H1 (cell line): ENCODE data around the gene DRC3. TPM values are rescaled to one million over a fixed set of nuclear protein-coding genes. Genes with fewer than 3 reads are reported as not detected.
A peak's percentile ranks its signal among the peaks of the same experiment; 100 is the strongest.

Experiments
- CTCF ChIA-PET: fragments of 300-600 bp; sonication (Branson Sonifier 250); formaldehyde crosslinking; loops from one replicate; lab custom pipeline; 2021; ENCODE audit not compliant: partially characterized antibody; lab: Charles Lee
- POLR2A ChIA-PET: fragments of 300-600 bp; sonication (Branson Sonifier 250); formaldehyde crosslinking; loops from one replicate; lab custom pipeline; 2021; ENCODE audit warnings: inconsistent platforms; ENCODE audit not compliant: partially characterized antibody; lab: Charles Lee
- DNase-seq, 2 experiments: peaks; one replicate each; pipeline versions ENCODE4 v3.0.0 to v3.0.0-alpha.2; 2010 to 2022; ENCODE audit warnings: low spot score in 2 of 2, low read depth in 1 of 2, mixed read lengths in 1 of 2
- FAIRE-seq: peaks from 2 replicates; lab custom pipeline; 2011; peaks lifted over from hg19 to GRCh38; lab: Jason Lieb, UNC
- H2AFZ ChIP-seq: 2 replicates; pipeline ENCODE4 v1.8.1; 2012; ENCODE audit warnings: low read length, inconsistent platforms
- H2AK5ac ChIP-seq: 2 replicates; pipeline ENCODE4 v1.6.1; 2013; ENCODE audit warnings: low read depth, low read length
- H2BK120ac ChIP-seq: replicated peaks from 2 replicates; pipeline ENCODE3; 2013; ENCODE audit warnings: low read depth, low read length, inconsistent platforms
- H2BK12ac ChIP-seq: 2 replicates; pipeline ENCODE4 v1.6.1; 2013; ENCODE audit warnings: low read depth, low read length
- H2BK15ac ChIP-seq: 2 replicates; pipeline ENCODE4 v1.6.1; 2013; ENCODE audit warnings: low read length
- H2BK20ac ChIP-seq: 2 replicates; pipeline ENCODE4 v1.6.1; 2013; ENCODE audit warnings: low read length
- H2BK5ac ChIP-seq: 2 replicates; pipeline ENCODE4 v1.6.1; 2013; ENCODE audit warnings: low read depth, low read length
- H3K14ac ChIP-seq: 2 replicates; pipeline ENCODE4 v1.6.1; 2013; ENCODE audit warnings: inconsistent platforms; ENCODE audit not compliant: insufficient read length
- H3K18ac ChIP-seq: 2 replicates; pipeline ENCODE4 v1.6.1; 2013; ENCODE audit warnings: low read length; ENCODE audit errors: extremely low read depth
- H3K23ac ChIP-seq: 2 replicates; pipeline ENCODE4 v1.6.1; 2013; ENCODE audit warnings: inconsistent platforms; ENCODE audit not compliant: insufficient read length
- H3K23me2 ChIP-seq: 2 replicates; pipeline ENCODE4 v1.6.1; 2013; ENCODE audit warnings: low read depth, low read length
- H3K27ac ChIP-seq: 2 replicates; pipeline ENCODE4 v1.6.1; 2011; ENCODE audit warnings: low read depth, low read length, inconsistent platforms
- H3K27me3 ChIP-seq, 4 experiments: replicated peaks in 1 of 4; 1 replicate in 1 of 4; 2 replicates in 3 of 4; pipeline versions ENCODE4 v1.6.1 to v1.8.1; 2011 to 2013; ENCODE audit warnings: low read length in 3 of 4, mild to moderate bottlenecking in 3 of 4, inconsistent platforms in 2 of 4, mixed read lengths in 2 of 4, moderate library complexity in 1 of 4; ENCODE audit not compliant: control insufficient read depth in 3 of 4, insufficient read depth in 3 of 4; ENCODE audit errors: extremely low read depth in 1 of 4
- H3K36me3 ChIP-seq, 4 experiments: 2 replicates each; pipeline versions ENCODE4 v1.6.1 to v1.8.1; 2011 to 2013; ENCODE audit warnings: mild to moderate bottlenecking in 4 of 4, low read length in 3 of 4, moderate library complexity in 2 of 4, control low read depth in 1 of 4, inconsistent platforms in 1 of 4; ENCODE audit not compliant: insufficient read depth in 4 of 4, control insufficient read depth in 2 of 4
- H3K4ac ChIP-seq: replicated peaks from 2 replicates; pipeline ENCODE3; 2013; ENCODE audit warnings: low read length, low read depth, mixed read lengths, inconsistent platforms; ENCODE audit not compliant: insufficient read length
- H3K4me1 ChIP-seq, 4 experiments: replicated peaks in 1 of 4; 1 replicate in 1 of 4; 2 replicates in 3 of 4; pipeline versions ENCODE4 v1.6.1 to v1.8.1; 2011 to 2013; ENCODE audit warnings: low read length in 3 of 4, inconsistent platforms in 2 of 4, mixed read lengths in 1 of 4; ENCODE audit not compliant: insufficient read depth in 4 of 4, control insufficient read depth in 3 of 4
- H3K4me2 ChIP-seq, 2 experiments: 2 replicates each; pipeline versions ENCODE4 v1.6.1 to v1.8.1; 2011 to 2013; ENCODE audit warnings: low read depth in 2 of 2, low read length in 2 of 2, control low read depth in 1 of 2, inconsistent platforms in 1 of 2, mild to moderate bottlenecking in 1 of 2; ENCODE audit not compliant: insufficient read depth in 1 of 2
- H3K4me3 ChIP-seq, 4 experiments: fragments of 200-600, 300-600 bp in 1 of 4; sonication (generic), shearing (Covaris generic), sonication (Bioruptor Twin) in 1 of 4; 2 replicates each; pipeline versions ENCODE4 v1.5.1 to v1.8.1; 2011 to 2016; ENCODE audit warnings: low read length in 4 of 4, low read depth in 3 of 4, control low read depth in 2 of 4, inconsistent platforms in 2 of 4, mild to moderate bottlenecking in 2 of 4, mixed read lengths in 1 of 4, moderate library complexity in 1 of 4; ENCODE audit not compliant: insufficient read depth in 2 of 4; ENCODE audit errors: extremely low read depth in 1 of 4
- H3K56ac ChIP-seq: replicated peaks from 2 replicates; pipeline ENCODE3; 2013; ENCODE audit warnings: low read depth, mild to moderate bottlenecking, mixed read lengths, low read length, inconsistent platforms; ENCODE audit not compliant: insufficient read length
- H3K79me1 ChIP-seq: 2 replicates; pipeline ENCODE4 v1.6.1; 2013; ENCODE audit warnings: low read depth, low read length, control low read depth
- H3K79me2 ChIP-seq, 2 experiments: 2 replicates each; pipeline versions ENCODE4 v1.6.1 to v1.8.1; 2012 to 2013; ENCODE audit warnings: low read length in 2 of 2, mild to moderate bottlenecking in 2 of 2, inconsistent platforms in 1 of 2; ENCODE audit not compliant: insufficient read depth in 2 of 2, control insufficient read depth in 1 of 2
- H3K9ac ChIP-seq, 4 experiments: replicated peaks in 1 of 4; 1 replicate in 1 of 4; 2 replicates in 3 of 4; pipeline versions ENCODE4 v1.6.1 to v1.8.1; 2011 to 2013; ENCODE audit warnings: low read depth in 3 of 4, low read length in 3 of 4, control low read depth in 2 of 4, mild to moderate bottlenecking in 2 of 4, moderate library complexity in 2 of 4, inconsistent platforms in 1 of 4; ENCODE audit errors: extremely low read depth in 1 of 4
- H3K9me3 ChIP-seq, 2 experiments: 2 replicates each; pipeline versions ENCODE4 v1.6.1 to v1.8.1; 2012 to 2013; ENCODE audit warnings: mild to moderate bottlenecking in 2 of 2, moderate library complexity in 2 of 2, control low read depth in 1 of 2, inconsistent platforms in 1 of 2, low read depth in 1 of 2, low read length in 1 of 2, mixed read lengths in 1 of 2; ENCODE audit not compliant: insufficient read depth in 2 of 2
- H4K20me1 ChIP-seq, 2 experiments: replicated peaks in 1 of 2; 2 replicates each; pipeline versions ENCODE3 to v1.8.1; 2011 to 2013; ENCODE audit warnings: inconsistent platforms in 2 of 2, low read length in 2 of 2, mild to moderate bottlenecking in 1 of 2; ENCODE audit not compliant: insufficient read depth in 2 of 2, control insufficient read depth in 1 of 2
- H4K5ac ChIP-seq: 2 replicates; pipeline ENCODE4 v1.6.1; 2013; ENCODE audit warnings: low read length, low read depth, mixed read lengths, inconsistent platforms; ENCODE audit not compliant: insufficient read length
- H4K8ac ChIP-seq: 2 replicates; pipeline ENCODE4 v1.8.0; 2013; ENCODE audit warnings: mild to moderate bottlenecking, moderate library complexity, low read length, inconsistent platforms; ENCODE audit not compliant: insufficient read depth; ENCODE audit errors: extremely low read depth
- H4K91ac ChIP-seq: replicated peaks from 2 replicates; pipeline ENCODE3; 2013; ENCODE audit warnings: low read length, mixed read lengths, inconsistent platforms; ENCODE audit not compliant: insufficient read length
- RAD21 ChIP-seq, 2 experiments: IDR thresholded peaks in 1 of 2; conservative IDR thresholded peaks in 1 of 2; 2 replicates each; pipeline ENCODE4 v1.6.1; 2011; ENCODE audit warnings: low read depth in 2 of 2, low read length in 2 of 2, improper control_type of control experiment in 1 of 2, inconsistent platforms in 1 of 2, mild to moderate bottlenecking in 1 of 2, moderate library complexity in 1 of 2
- RXRA ChIP-seq: IDR thresholded peaks from 2 replicates; pipeline ENCODE4 v1.6.1; 2011; ENCODE audit warnings: low read depth, mild to moderate bottlenecking, low read length, moderate library complexity; ENCODE audit not compliant: insufficient read depth
- WGBS, 2 experiments: shearing (Covaris generic) in 1 of 2; methylation state at CpG; one replicate each; pipeline versions ENCODE4 v1.1.6 to v1.1.7; 2013 to 2015; ENCODE audit warnings: low lambda C conversion rate in 2 of 2, mixed read lengths in 2 of 2, inconsistent platforms in 1 of 2, low coverage in 1 of 2, missing lambda C conversion rate in 1 of 2; ENCODE audit not compliant: insufficient replicate concordance in 2 of 2, insufficient coverage in 1 of 2, insufficient read length in 1 of 2; ENCODE audit errors: extremely low coverage in 1 of 2, missing lambda C conversion rate in 1 of 2; 5-methylcytosine and 5-hydroxymethylcytosine counted together
- polyA plus RNA-seq, 7 experiments: library from polyadenylated mRNA; depleted of rRNA in 3 of 7; stranded (reverse) in 5 of 7; unstranded in 2 of 7; fragments of >200 nt in 5 of 7; fragments of 200-250 nt in 2 of 7; gene quantifications; 1 replicate in 5 of 7; 2 replicates in 1 of 7; 4 replicates in 1 of 7; pipeline versions ENCODE4 v1.2.1 to v1.2.3, GENCODE V29; 2011 to 2013; ENCODE audit warnings: missing spikeins in 2 of 7, mixed read lengths in 2 of 7
- total RNA-seq: library from RNA; stranded (reverse); fragmentation: NEBNext Ultra II Directional; extraction: Animal tissue kit (Norgen Biotek cat#: 25700); gene quantifications from 2 replicates; pipeline ENCODE4 v1.2.1, GENCODE V29; 2021
- TF ChIP-seq, protein P1 (sequence below), 3 experiments: IDR thresholded peaks; 1 replicate in 2 of 3; 2 replicates in 1 of 3; pipeline versions ENCODE4 v1.5.1 to v1.6.1; 2011; ENCODE audit warnings: low read length in 3 of 3, mild to moderate bottlenecking in 3 of 3, inconsistent platforms in 2 of 3, low read depth in 1 of 3, moderate library complexity in 1 of 3; ENCODE audit not compliant: insufficient read depth in 1 of 3; ENCODE audit errors: control extremely low read depth in 1 of 3

Gene DRC3
- total and polyA plus RNA-seq, 2 of the 8 experiments (the other 6 are each of a cell fraction or from before 2014, with no cell fraction given) = 0.59 TPM; not detected in 1

DNA sequence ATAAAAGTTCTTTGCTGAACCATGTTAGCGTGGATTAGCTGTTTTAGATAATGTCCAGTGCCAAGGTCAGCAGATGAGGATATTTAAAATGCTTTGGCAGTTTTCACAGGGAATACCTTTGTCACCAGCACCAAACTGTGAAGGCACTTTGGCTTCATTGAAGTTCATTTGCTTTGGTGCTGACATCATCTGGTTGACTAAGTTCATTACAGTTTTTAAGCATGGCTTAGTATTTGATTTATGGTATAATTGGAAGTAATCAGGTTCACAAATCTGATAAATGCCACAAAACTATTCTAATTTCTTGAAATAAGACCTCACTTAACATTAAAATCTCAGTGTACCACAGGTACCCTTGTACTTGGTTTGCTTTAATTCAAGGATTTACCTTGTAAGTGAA, 70.8 kb downstream of the DRC3 start:
- peaks cover 0 to 4% (median 2%) of the 10 kb centered on the region in 4 experiments; a peak in 6 of 7 replicates for H3K4me1 ChIP-seq
- no peak overlapping the region for H4K91ac ChIP-seq
- peak; percentile 52 for FAIRE-seq

More for the DNA sequence above, 70.8 kb downstream of the DRC3 start:
- no peak overlapping the region for H3K9ac ChIP-seq
- DNase-seq = no peak
- CTCF ChIA-PET = interaction anchor here (0.8 kb wide), 1 partner anchor 51 kb away, joined by 3 read pairs; no protein-coding TSS in a partner anchor
- H3K56ac ChIP-seq = no peak overlapping the region
- H2BK20ac ChIP-seq = no peak overlapping the region
- H2AFZ ChIP-seq = no peak overlapping the region
- H3K79me2 ChIP-seq = peaks cover 0 to 11% of the 10 kb centered on the region in 2 experiments; a peak in 1 of 4 replicates
- H3K4me3 ChIP-seq = no peak overlapping the region
- no peak for TF ChIP-seq RXRA
- TF ChIP-seq, protein P1, sequence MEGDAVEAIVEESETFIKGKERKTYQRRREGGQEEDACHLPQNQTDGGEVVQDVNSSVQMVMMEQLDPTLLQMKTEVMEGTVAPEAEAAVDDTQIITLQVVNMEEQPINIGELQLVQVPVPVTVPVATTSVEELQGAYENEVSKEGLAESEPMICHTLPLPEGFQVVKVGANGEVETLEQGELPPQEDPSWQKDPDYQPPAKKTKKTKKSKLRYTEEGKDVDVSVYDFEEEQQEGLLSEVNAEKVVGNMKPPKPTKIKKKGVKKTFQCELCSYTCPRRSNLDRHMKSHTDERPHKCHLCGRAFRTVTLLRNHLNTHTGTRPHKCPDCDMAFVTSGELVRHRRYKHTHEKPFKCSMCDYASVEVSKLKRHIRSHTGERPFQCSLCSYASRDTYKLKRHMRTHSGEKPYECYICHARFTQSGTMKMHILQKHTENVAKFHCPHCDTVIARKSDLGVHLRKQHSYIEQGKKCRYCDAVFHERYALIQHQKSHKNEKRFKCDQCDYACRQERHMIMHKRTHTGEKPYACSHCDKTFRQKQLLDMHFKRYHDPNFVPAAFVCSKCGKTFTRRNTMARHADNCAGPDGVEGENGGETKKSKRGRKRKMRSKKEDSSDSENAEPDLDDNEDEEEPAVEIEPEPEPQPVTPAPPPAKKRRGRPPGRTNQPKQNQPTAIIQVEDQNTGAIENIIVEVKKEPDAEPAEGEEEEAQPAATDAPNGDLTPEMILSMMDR (IDR thresholded peaks at IDR 0.05; ENCODE audit: control extremely low read depth in 1 of 3, insufficient read depth in 1 of 3, low read depth in 1 of 3, low read length in 3 of 3) = peak in 1 of 3 experiments; percentile 18; a peak in 1 of 4 replicates
- TF ChIP-seq RAD21 (IDR thresholded peaks at IDR 0.05 in 1 of 2, conservative IDR thresholded peaks at IDR 0.05 in 1 of 2; ENCODE audit: low read depth in 2 of 2, low read length in 2 of 2) = peak; percentile 15 to 16; a peak in 1 of 4 replicates
- H3K27ac ChIP-seq = no peak overlapping the region
- H3K36me3 ChIP-seq = peaks cover 0 to 8% (median 4%) of the 10 kb centered on the region in 4 experiments; a peak in 2 of 8 replicates
- H3K9me3 ChIP-seq = no peaks in the 10 kb centered on the region
- no peak overlapping the region for H3K23ac ChIP-seq
- H2AK5ac ChIP-seq = no peak overlapping the region
- H3K23me2 ChIP-seq = peaks cover 6% of the 10 kb centered on the region
- H2BK12ac ChIP-seq = no peak overlapping the region
- H4K8ac ChIP-seq = no peak overlapping the region
- H4K5ac ChIP-seq = no peak overlapping the region
- no peak overlapping the region for H2BK120ac ChIP-seq
- H3K4ac ChIP-seq = no peak overlapping the region
- no peaks in the 10 kb centered on the region; the same call in 1 of the 2 replicates for H3K79me1 ChIP-seq
- H3K18ac ChIP-seq = no peak overlapping the region
- 77% methylated on average over 1 of the region's 1 CpG; no CpG with 5 or more reads in 1 of the 2 experiments for WGBS, 2 experiments
- H3K4me2 ChIP-seq = no peak overlapping the region
- H3K14ac ChIP-seq = no peak overlapping the region
- H2BK5ac ChIP-seq = no peak overlapping the region
- no peak overlapping the region for H2BK15ac ChIP-seq
- POLR2A ChIA-PET = no interaction called here
- H4K20me1 ChIP-seq = peaks cover 4 to 5% of the 10 kb centered on the region in 2 experiments
- H3K27me3 ChIP-seq = peaks cover 0 to 6% (median 3%) of the 10 kb centered on the region in 4 experiments; a peak in 2 of 7 replicates
